K562 (cell line): ENCODE data around the gene AP3S2. TPM values are rescaled to one million over a fixed set of nuclear protein-coding genes. Genes with fewer than 3 reads are reported as not detected.
A peak's percentile ranks its signal among the peaks of the same experiment; 100 is the strongest.

ENCODE experiments used
- ATAC-seq: fragments of 200-7000 bp; cut with Tn5 transposase; 3 replicates; pipeline ENCODE4 v1.9.1; 2020; ENCODE audit warnings: moderate library complexity
- BruUV-seq: library from RNA; stranded (reverse); fragments of 400-500 nt; replicated peaks from 2 replicates; lab custom pipeline; 2021; lab: Mats Ljungman, UMichigan
- CTCF ChIA-PET: fragments of 300-600 bp; formaldehyde crosslinking; extraction: SDS; loops from one replicate; lab custom pipeline; 2021; ENCODE audit warnings: low intra/inter-chr PET ratio; lab: Yijun Ruan, JAX
- POLR2A ChIA-PET: fragments of 300-600, 350-650 bp; sonication (Branson Sonifier 250); formaldehyde crosslinking; extraction: SDS; loops from one replicate; lab custom pipeline; 2021; ENCODE audit warnings: antibody characterized with exemption, inconsistent platforms; lab: Yijun Ruan, JAX
- DNase-seq, 4 experiments: peaks; one replicate each; pipeline versions ENCODE4 v3.0.0 to v3.0.0-alpha.2; 2011 to 2018; ENCODE audit warnings: low spot score in 3 of 4, mixed read lengths in 3 of 4; ENCODE audit errors: extremely low read depth in 1 of 4
- FAIRE-seq: peaks from 2 replicates; lab custom pipeline; 2011; peaks lifted over from hg19 to GRCh38; lab: Jason Lieb, UNC
- H2AFZ ChIP-seq: 2 replicates; pipeline ENCODE4 v1.6.0; 2011; ENCODE audit warnings: low read depth, low read length, control low read depth, inconsistent platforms
- H3K27ac ChIP-seq: fragments of 200-600 bp; 3 replicates; pipeline ENCODE4 v1.8.0; 2011; ENCODE audit warnings: low read depth, mild to moderate bottlenecking, control low read depth, inconsistent platforms, low read length, moderate library complexity, mixed read lengths; ENCODE audit errors: extremely low read depth
- H3K27me3 ChIP-seq, 2 experiments: fragments of 300-600 bp in 1 of 2; 2 replicates in 1 of 2; 3 replicates in 1 of 2; pipeline versions ENCODE4 v1.6.0 to v1.8.0; 2011; ENCODE audit warnings: inconsistent platforms in 2 of 2, low read length in 2 of 2, mild to moderate bottlenecking in 1 of 2, mixed read lengths in 1 of 2, moderate library complexity in 1 of 2; ENCODE audit not compliant: control insufficient read depth in 2 of 2, insufficient read depth in 2 of 2
- H3K36me3 ChIP-seq: fragments of 300-600 bp; 3 replicates; pipeline ENCODE4 v1.8.0; 2011; ENCODE audit warnings: mild to moderate bottlenecking, low read length, inconsistent platforms; ENCODE audit not compliant: control insufficient read depth, insufficient read depth
- H3K4me1 ChIP-seq, 2 experiments: fragments of 200-600 bp in 1 of 2; replicated peaks in 1 of 2; 2 replicates in 1 of 2; 3 replicates in 1 of 2; pipeline versions ENCODE4 v1.5.1 to v1.8.0; 2011; ENCODE audit warnings: inconsistent platforms in 2 of 2, low read length in 2 of 2, mild to moderate bottlenecking in 1 of 2, mixed read lengths in 1 of 2, moderate library complexity in 1 of 2; ENCODE audit not compliant: control insufficient read depth in 2 of 2, insufficient read depth in 2 of 2
- H3K4me2 ChIP-seq: 2 replicates; pipeline ENCODE4 v1.6.1; 2011; ENCODE audit warnings: low read length, control low read depth, inconsistent platforms, mixed read lengths; ENCODE audit not compliant: insufficient read depth
- H3K4me3 ChIP-seq: fragments of 200-600 bp; sonication (generic), shearing (Covaris generic); 2 replicates; pipeline ENCODE4 v1.5.1; 2016; ENCODE audit warnings: control low read depth, inconsistent platforms
- H3K79me2 ChIP-seq: fragments of 200-600 bp; 3 replicates; pipeline ENCODE4 v1.8.0; 2011; ENCODE audit warnings: low read length, inconsistent platforms; ENCODE audit not compliant: control insufficient read depth, insufficient read depth
- H3K9ac ChIP-seq, 2 experiments: 2 replicates each; pipeline versions ENCODE4 v1.6.0 to v1.6.1; 2011; ENCODE audit warnings: low read depth in 2 of 2, low read length in 2 of 2, control low read depth in 1 of 2, inconsistent platforms in 1 of 2, mild to moderate bottlenecking in 1 of 2, mixed read lengths in 1 of 2; ENCODE audit not compliant: insufficient read depth in 1 of 2
- H3K9me1 ChIP-seq: one replicate; pipeline ENCODE4 v1.6.0; 2011; ENCODE audit warnings: inconsistent platforms, mild to moderate bottlenecking, low read length, moderate library complexity; ENCODE audit not compliant: control insufficient read depth, insufficient read depth
- H3K9me3 ChIP-seq: replicated peaks from 2 replicates; pipeline ENCODE4 v1.5.1; 2011; ENCODE audit warnings: low read depth, low read length, inconsistent platforms; ENCODE audit not compliant: control insufficient read depth, insufficient read depth
- H4K20me1 ChIP-seq: replicated peaks from 2 replicates; pipeline ENCODE4 v1.6.1; 2011; ENCODE audit warnings: low read length, inconsistent platforms, mixed read lengths; ENCODE audit not compliant: control insufficient read depth, insufficient read depth
- CREB1 ChIP-seq, 2 experiments: sonication (generic) in 1 of 2; formaldehyde crosslinking in 1 of 2; IDR thresholded peaks; 2 replicates each; pipeline versions ENCODE4 v1.6.1 to v1.8.0; 2012 to 2022; ENCODE audit warnings: inconsistent platforms in 1 of 2, mild to moderate bottlenecking in 1 of 2, missing genetic modification reagents in 1 of 2, moderate library complexity in 1 of 2
- ZNF583 ChIP-seq: fragments of 250-450 bp; sonication (Bioruptor Pico); IDR thresholded peaks from 2 replicates; pipeline ENCODE4 v1.4.0; 2020
- WGBS: fragments of 100-300 bp; shearing (Covaris generic); methylation state at CpG from one replicate; pipeline ENCODE4 v1.1.6; 2016; ENCODE audit warnings: low coverage, mixed read lengths; ENCODE audit not compliant: insufficient coverage; ENCODE audit errors: missing lambda C conversion rate; 5-methylcytosine and 5-hydroxymethylcytosine counted together
- in situ Hi-C: fragments of 300-500 bp; cut with MboI; formaldehyde crosslinking; loops from 4 replicates; pipeline ENCODE4 v1.15.0; 2018; ENCODE audit warnings: inconsistent platforms, mixed read lengths
- intact Hi-C: fragments of 100-400 bp; cut with micrococcal nuclease; formaldehyde crosslinking; loops from 2 replicates; pipeline ENCODE4 v1.14.2; 2022
- polyA plus RNA-seq, 8 experiments: library from polyadenylated mRNA; depleted of rRNA in 4 of 8; stranded (reverse) in 5 of 8; unstranded in 3 of 8; fragments of >200 nt; fragmentation: Nextera tagmentation in 2 of 8; fragmentation: Illumina TruSeq in 1 of 8; extraction: Ambion mirVana in 2 of 8; extraction: Trizol in 1 of 8; gene quantifications; 2 replicates each; pipeline versions ENCODE4 v1.2.1 to v1.2.3, GENCODE V29; 2011 to 2014; ENCODE audit warnings: inconsistent platforms in 1 of 8, missing spikeins in 1 of 8
- total RNA-seq, 7 experiments: library from RNA; depleted of rRNA in 6 of 7; stranded (reverse); fragments of >200 nt in 6 of 7; fragmentation: Illumina TruSeq in 2 of 7; extraction: Trizol in 2 of 7; gene quantifications; 2 replicates each; pipeline versions ENCODE4 v1.2.1 to v1.2.3, GENCODE V29; 2011 to 2021; ENCODE audit warnings: low replicate concordance in 1 of 7

AP3S2 gene
- total and polyA plus RNA-seq, 9 of the 15 experiments (the other 6 are each of a cell fraction or from before 2014, with no cell fraction given) = 16.4 to 54.1 (median 37.4) TPM

DNA sequence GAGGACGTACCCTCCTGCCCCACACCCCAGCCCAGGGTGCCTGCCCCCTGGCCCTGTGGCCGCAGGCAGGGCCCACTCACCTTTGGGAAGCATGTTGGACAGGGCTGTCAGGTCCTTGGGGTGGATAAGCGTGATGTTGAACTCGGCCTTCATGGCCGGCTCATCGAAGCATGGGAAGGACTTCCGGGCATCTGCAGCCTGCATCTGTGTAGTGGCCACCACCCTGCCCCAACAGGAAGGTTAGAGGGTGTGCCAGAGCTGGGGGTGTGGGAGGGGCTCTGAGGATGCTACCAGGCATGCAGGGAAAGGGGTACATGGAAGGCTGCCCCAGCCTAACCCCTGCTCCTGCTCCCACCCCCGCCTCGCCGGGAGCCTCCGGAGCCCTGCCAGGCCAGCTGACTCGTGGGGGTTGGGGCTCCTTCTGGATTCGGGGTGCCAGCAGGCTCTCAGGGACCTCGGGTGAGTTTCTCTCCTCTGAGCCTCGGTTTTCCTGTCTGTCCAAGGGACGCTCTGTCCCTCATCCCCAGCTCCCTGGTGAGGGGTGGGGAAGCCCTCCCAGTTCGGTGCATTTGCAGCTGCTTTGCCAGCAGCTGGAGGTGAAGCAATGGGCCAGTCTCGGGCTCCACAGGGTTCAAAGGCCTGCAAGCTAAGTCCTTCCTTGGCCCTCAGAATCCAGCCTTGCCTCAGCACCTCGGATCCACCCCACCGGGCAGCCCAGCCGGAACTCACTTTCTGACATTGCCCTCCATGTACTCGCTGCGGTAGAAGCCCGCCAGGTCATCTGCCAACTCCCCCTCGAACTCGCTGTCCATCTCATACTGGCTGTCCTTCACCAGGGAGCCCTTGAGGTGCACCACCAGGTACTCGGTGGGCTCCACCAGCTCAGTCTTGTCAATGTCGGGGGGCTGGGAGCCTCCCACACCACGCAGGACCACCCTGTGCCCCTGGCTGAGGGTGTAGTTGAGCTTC lies 88.3 kb downstream of the AP3S2 start:
- Histone ChIP-seq H3K36me3 (no peaks in the 10 kb centered on the region), H3K4me1 (peaks cover 0 to 54% of the 10 kb centered on the region in 2 experiments; a peak in 3 of 5 replicates), H3K27me3 (no peaks in the 10 kb centered on the region), H3K4me3 (no peak overlapping the region), H3K9me1 (no peaks in the 10 kb centered on the region), H3K9ac (peak overlapping the region in 1 of 2 experiments; percentile 52; a peak in 2 of 4 replicates), H3K4me2 (no peak overlapping the region), H3K27ac (no peak overlapping the region), H3K79me2 (no peaks in the 10 kb centered on the region), H3K9me3 (no peaks in the 10 kb centered on the region), H2AFZ (no peak overlapping the region), H4K20me1 (peaks cover 2% of the 10 kb centered on the region; the same call in 1 of the 2 replicates)
- no peak for ATAC-seq
- FAIRE-seq = no peak
- intact Hi-C loops = no loop called here
- 49% methylated on average over 25 of the region's 29 CpGs for WGBS
- no peak for DNase-seq
- in situ Hi-C loops = no loop called here
- TF ChIP-seq ZNF583 = no peak
- TF ChIP-seq CREB1 (IDR thresholded peaks at IDR 0.05) = no peak
- 0 out of 2 replicates have a peak, but pooled peaks have one; percentile 26 for TF ChIP-seq CREB1 (CRISPR knock-in tag; IDR thresholded peaks at IDR 0.05)
- ChIA-PET POLR2A (interaction anchor here (0.7 to 0.9 kb wide), 4 partner anchors 11 to 199 kb away, joined by 3 to 4 read pairs (median 4); no protein-coding TSS in a partner anchor), CTCF (no interaction called here)
- no TSS peak for BruUV-seq
